Measurements from ENCODE around the gene SPPL2A. TPM values are rescaled to one million over a fixed set of nuclear protein-coding genes. Genes with fewer than 3 reads are reported as not detected.

SPPL2A gene
- total RNA-seq, 3 donors from 2014 or later = 84.6 to 162 (median 135) TPM

DNA sequence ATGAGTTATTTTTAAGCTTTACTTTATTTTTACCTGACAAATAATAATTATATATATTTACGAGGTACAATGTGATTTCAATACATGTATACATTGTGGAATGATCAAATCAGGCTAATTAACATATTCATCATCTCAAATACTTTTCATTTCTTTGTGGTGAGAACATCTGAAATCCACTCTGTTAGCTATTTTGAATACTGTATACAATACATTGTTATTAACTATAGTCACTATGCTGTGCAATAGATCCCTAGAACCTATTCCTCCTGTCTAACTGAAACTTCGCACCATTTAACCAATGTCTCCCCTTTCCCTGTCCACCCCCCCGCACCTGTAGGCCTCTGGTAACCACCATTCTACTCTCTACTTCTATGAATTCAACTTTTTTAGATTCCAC is 7.9 kb upstream of the SPPL2A start:
- no peak for DNase-seq (ENCODE audit: low spot score in 2 of 2)
- Histone ChIP-seq H3K27me3 (no peaks in the 10 kb centered on the region), H3K4me3 (no peak overlapping the region), H3K9me3 (no peaks in the 10 kb centered on the region), H3K4me1 (no peaks in the 10 kb centered on the region), H3K36me3 (no peaks in the 10 kb centered on the region), H3K27ac (no peak overlapping the region)
- intact Hi-C loops (cut with DNase I; ENCODE audit: low total_unique reads) = no loop called here
- TF ChIP-seq, protein P1, sequence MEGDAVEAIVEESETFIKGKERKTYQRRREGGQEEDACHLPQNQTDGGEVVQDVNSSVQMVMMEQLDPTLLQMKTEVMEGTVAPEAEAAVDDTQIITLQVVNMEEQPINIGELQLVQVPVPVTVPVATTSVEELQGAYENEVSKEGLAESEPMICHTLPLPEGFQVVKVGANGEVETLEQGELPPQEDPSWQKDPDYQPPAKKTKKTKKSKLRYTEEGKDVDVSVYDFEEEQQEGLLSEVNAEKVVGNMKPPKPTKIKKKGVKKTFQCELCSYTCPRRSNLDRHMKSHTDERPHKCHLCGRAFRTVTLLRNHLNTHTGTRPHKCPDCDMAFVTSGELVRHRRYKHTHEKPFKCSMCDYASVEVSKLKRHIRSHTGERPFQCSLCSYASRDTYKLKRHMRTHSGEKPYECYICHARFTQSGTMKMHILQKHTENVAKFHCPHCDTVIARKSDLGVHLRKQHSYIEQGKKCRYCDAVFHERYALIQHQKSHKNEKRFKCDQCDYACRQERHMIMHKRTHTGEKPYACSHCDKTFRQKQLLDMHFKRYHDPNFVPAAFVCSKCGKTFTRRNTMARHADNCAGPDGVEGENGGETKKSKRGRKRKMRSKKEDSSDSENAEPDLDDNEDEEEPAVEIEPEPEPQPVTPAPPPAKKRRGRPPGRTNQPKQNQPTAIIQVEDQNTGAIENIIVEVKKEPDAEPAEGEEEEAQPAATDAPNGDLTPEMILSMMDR (IDR thresholded peaks at IDR 0.05) = no peak
- TF ChIP-seq POLR2A (IDR thresholded peaks at IDR 0.05) (no peak), POLR2AphosphoS5 (IDR thresholded peaks at IDR 0.05) (no peak)

DNA sequence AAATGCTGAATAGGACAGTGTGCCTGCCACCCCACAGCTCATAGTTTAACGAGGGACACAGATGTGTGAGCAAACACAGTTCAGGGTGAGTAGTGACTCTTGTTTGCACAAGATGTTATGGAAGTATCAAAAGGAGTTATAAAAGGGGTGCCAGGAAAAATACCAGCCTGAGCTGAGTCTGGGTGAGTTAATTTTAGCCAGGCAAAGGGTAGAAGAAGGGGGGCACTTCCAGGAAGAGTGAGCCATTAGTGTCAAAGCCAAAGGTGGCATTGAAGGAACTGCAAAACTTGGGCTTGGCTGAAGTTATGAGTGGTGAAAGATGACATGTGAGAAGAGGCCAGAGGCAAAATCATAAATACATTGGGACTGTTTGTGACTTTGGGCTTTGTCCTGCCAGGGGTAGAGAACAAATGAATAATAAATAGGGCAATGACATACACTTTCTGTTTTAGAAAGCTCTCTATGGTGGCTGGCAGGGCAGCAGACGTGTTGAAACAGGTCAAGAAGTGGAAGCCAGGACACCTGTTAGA is 1.9 kb upstream of the SPPL2A start:
- no peaks in the 10 kb centered on the region for H3K36me3 ChIP-seq
- H3K27ac ChIP-seq = peak overlapping the region in 1 of 2 donors; percentile 9
- no peak overlapping the region for H3K4me3 ChIP-seq
- H3K27me3 ChIP-seq = no peaks in the 10 kb centered on the region
- no peaks in the 10 kb centered on the region for H3K4me1 ChIP-seq
- no peak for DNase-seq (ENCODE audit: low spot score in 2 of 2)
- no peaks in the 10 kb centered on the region for H3K9me3 ChIP-seq
- intact Hi-C loops (cut with DNase I; ENCODE audit: low total_unique reads) = no loop called here
- TF ChIP-seq POLR2A (IDR thresholded peaks at IDR 0.05) (no peak), POLR2AphosphoS5 (IDR thresholded peaks at IDR 0.05) (no peak)
- TF ChIP-seq, protein P1 (IDR thresholded peaks at IDR 0.05) = no peak

- H3K27ac ChIP-seq = peak overlapping the region; percentile 96 to 100
- H3K9me3 ChIP-seq = no peaks in the 10 kb centered on the region
- H3K36me3 ChIP-seq = no peaks in the 10 kb centered on the region
- intact Hi-C loops (cut with DNase I; ENCODE audit: low total_unique reads) = no loop called here
- no peak for DNase-seq (ENCODE audit: low spot score in 2 of 2)
- no peaks in the 10 kb centered on the region for H3K4me1 ChIP-seq
- H3K27me3 ChIP-seq = no peaks in the 10 kb centered on the region
- no peak for TF ChIP-seq POLR2AphosphoS5 (IDR thresholded peaks at IDR 0.05)
- TF ChIP-seq POLR2A (IDR thresholded peaks at IDR 0.05) = no peak
- TF ChIP-seq, protein P1 (IDR thresholded peaks at IDR 0.05) = no peak
- H3K4me3 ChIP-seq = peak overlapping the region; percentile 77 to 97 (median 90)
Measured at GRCh38 chr15:50764461-50765194, 878 bp downstream of the SPPL2A start.

DNA sequence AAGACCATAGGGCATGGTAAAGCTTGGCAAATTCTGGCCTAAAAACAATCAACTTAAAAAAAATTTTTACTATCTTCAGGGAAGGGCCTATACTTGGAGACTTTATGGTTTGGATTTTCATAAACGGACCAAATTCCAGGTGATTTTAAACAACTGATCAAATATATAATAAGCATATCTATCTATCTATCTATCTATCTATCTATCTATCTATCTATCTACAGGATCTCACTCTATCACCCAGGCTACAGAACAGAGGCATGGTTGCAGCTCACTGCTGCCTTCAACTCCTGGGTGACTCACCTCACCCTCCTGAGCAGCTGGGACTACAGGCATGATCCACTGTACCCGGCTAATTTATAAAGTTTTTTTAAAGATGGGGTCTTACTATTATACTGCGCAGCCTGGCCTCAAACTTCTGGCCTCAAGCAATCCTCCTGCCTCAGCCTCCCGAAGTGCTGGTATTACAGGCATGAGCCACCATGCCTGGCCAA is 6.7 kb downstream of the SPPL2A start:
- no peak for DNase-seq (ENCODE audit: low spot score in 2 of 2)
- no peaks in the 10 kb centered on the region for H3K36me3 ChIP-seq
- TF ChIP-seq, protein P1 (IDR thresholded peaks at IDR 0.05) = no peak
- TF ChIP-seq POLR2AphosphoS5 (IDR thresholded peaks at IDR 0.05) (no peak), POLR2A (IDR thresholded peaks at IDR 0.05) (no peak)
- H3K27me3 ChIP-seq = no peaks in the 10 kb centered on the region
- intact Hi-C loops (cut with DNase I; ENCODE audit: low total_unique reads) = no loop called here
- H3K9me3 ChIP-seq = no peaks in the 10 kb centered on the region
- no peak overlapping the region for H3K27ac ChIP-seq
- no peaks in the 10 kb centered on the region for H3K4me1 ChIP-seq
- H3K4me3 ChIP-seq = no peak overlapping the region

- no peaks in the 10 kb centered on the region for H3K4me1 ChIP-seq
- H3K27ac ChIP-seq = no peak overlapping the region
- TF ChIP-seq, protein P1 (IDR thresholded peaks at IDR 0.05) = no peak
- TF ChIP-seq POLR2AphosphoS5 (IDR thresholded peaks at IDR 0.05) (no peak), POLR2A (IDR thresholded peaks at IDR 0.05) (no peak)
Measured at GRCh38 chr15:50753463-50753862, 12.0 kb downstream of the SPPL2A start.

More at GRCh38 chr15:50753463-50753862, 12.0 kb downstream of the SPPL2A start:
- Histone ChIP-seq H3K9me3 (no peaks in the 10 kb centered on the region), H3K27me3 (no peaks in the 10 kb centered on the region), H3K4me3 (no peak overlapping the region), H3K36me3 (no peaks in the 10 kb centered on the region)
- DNase-seq (ENCODE audit: low spot score in 2 of 2) = no peak
- intact Hi-C loops (cut with DNase I; ENCODE audit: low total_unique reads) = no loop called here
